IMR-90 (cell line): ENCODE measurements around the gene PLA2G4D. TPM values are rescaled to one million over a fixed set of nuclear protein-coding genes. Genes with fewer than 3 reads are reported as not detected.

Experiments used
- ATAC-seq: fragments of 200-7000 bp; cut with Tn5 transposase; 2 replicates; pipeline ENCODE4 v1.9.1; 2020; ENCODE audit warnings: low read depth, mild to moderate bottlenecking, moderate library complexity
- BruUV-seq: library from RNA; stranded (reverse); fragments of 400-500 nt; replicated peaks from 2 replicates; lab custom pipeline; 2021; lab: Mats Ljungman, UMichigan
- CTCF ChIA-PET: fragments of 300-600 bp; formaldehyde crosslinking; extraction: SDS; loops from one replicate; lab custom pipeline; 2021; ENCODE audit warnings: antibody characterized with exemption; lab: Yijun Ruan, JAX
- POLR2A ChIA-PET: fragments of 300-600 bp; sonication (Branson Sonifier 250); formaldehyde crosslinking; loops from one replicate; lab custom pipeline; 2022; ENCODE audit warnings: antibody characterized with exemption; ENCODE audit not compliant: unreplicated experiment; lab: Charles Lee
- DNase-seq: peaks from one replicate; pipeline ENCODE4 v3.0.0; 2013
- H2AFZ ChIP-seq: replicated peaks from 2 replicates; pipeline ENCODE3; 2013; ENCODE audit warnings: low read length, mild to moderate bottlenecking; ENCODE audit not compliant: poor library complexity
- H2AK5ac ChIP-seq: 2 replicates; pipeline ENCODE4 v1.6.1; 2013; ENCODE audit warnings: low read depth, low read length, inconsistent platforms
- H2AK9ac ChIP-seq: replicated peaks from 2 replicates; pipeline ENCODE3; 2013; ENCODE audit warnings: mild to moderate bottlenecking, low read depth, low read length, moderate library complexity; ENCODE audit not compliant: poor library complexity
- H2BK120ac ChIP-seq: 2 replicates; pipeline ENCODE4 v1.6.1; 2013; ENCODE audit warnings: low read depth, low read length, inconsistent platforms
- H2BK15ac ChIP-seq: 3 replicates; pipeline ENCODE4 v1.6.1; 2013; ENCODE audit warnings: low read depth, low read length, inconsistent platforms
- H2BK20ac ChIP-seq: 2 replicates; pipeline ENCODE4 v1.6.1; 2013; ENCODE audit warnings: low read depth, mild to moderate bottlenecking, inconsistent platforms, low read length, moderate library complexity
- H2BK5ac ChIP-seq: 2 replicates; pipeline ENCODE4 v1.6.1; 2013; ENCODE audit warnings: mild to moderate bottlenecking, low read depth, low read length, inconsistent platforms; ENCODE audit not compliant: poor library complexity, severe bottlenecking
- H3K14ac ChIP-seq: replicated peaks from 2 replicates; pipeline ENCODE4 v1.6.1; 2013; ENCODE audit warnings: low read depth, low read length, inconsistent platforms
- H3K18ac ChIP-seq: 2 replicates; pipeline ENCODE4 v1.6.1; 2013; ENCODE audit warnings: low read depth, low read length, control low read depth
- H3K23ac ChIP-seq: 2 replicates; pipeline ENCODE4 v1.6.1; 2013; ENCODE audit warnings: low read depth, low read length, inconsistent platforms
- H3K27ac ChIP-seq: 2 replicates; pipeline ENCODE4 v1.5.1; 2013; ENCODE audit warnings: mild to moderate bottlenecking, control low read depth, low read length; ENCODE audit not compliant: insufficient read depth
- H3K27me3 ChIP-seq: 2 replicates; pipeline ENCODE4 v1.6.1; 2013; ENCODE audit warnings: low read length; ENCODE audit not compliant: control insufficient read depth, insufficient read depth
- H3K36me3 ChIP-seq: 2 replicates; pipeline ENCODE4 v1.6.1; 2013; ENCODE audit warnings: low read length, mixed read lengths; ENCODE audit not compliant: control insufficient read depth, insufficient read depth
- H3K4ac ChIP-seq: 2 replicates; pipeline ENCODE4 v1.6.1; 2013; ENCODE audit warnings: low read depth, low read length, inconsistent platforms
- H3K4me1 ChIP-seq: 2 replicates; pipeline ENCODE4 v1.6.1; 2013; ENCODE audit warnings: low read length, mixed read lengths; ENCODE audit not compliant: control insufficient read depth, insufficient read depth
- H3K4me2 ChIP-seq: 2 replicates; pipeline ENCODE4 v1.6.1; 2013; ENCODE audit warnings: low read depth, mild to moderate bottlenecking, control low read depth, low read length, moderate library complexity
- H3K4me3 ChIP-seq: 2 replicates; pipeline ENCODE4 v1.5.1; 2013; ENCODE audit warnings: low read depth, mild to moderate bottlenecking, control low read depth, low read length, moderate library complexity; ENCODE audit not compliant: insufficient read depth
- H3K56ac ChIP-seq: 2 replicates; pipeline ENCODE4 v1.6.1; 2013; ENCODE audit warnings: low read length, inconsistent platforms; ENCODE audit not compliant: insufficient read depth; ENCODE audit errors: extremely low read depth
- H3K79me1 ChIP-seq, 2 experiments: 2 replicates each; pipeline ENCODE4 v1.6.1; 2013; ENCODE audit warnings: low read length in 2 of 2, inconsistent platforms in 1 of 2, low read depth in 1 of 2
- H3K9ac ChIP-seq: 2 replicates; pipeline ENCODE4 v1.6.1; 2013; ENCODE audit warnings: low read depth, low read length, control low read depth
- H3K9me1 ChIP-seq: 2 replicates; pipeline ENCODE4 v1.6.1; 2013; ENCODE audit warnings: low read length, inconsistent platforms; ENCODE audit not compliant: insufficient read depth
- H3K9me3 ChIP-seq: 2 replicates; pipeline ENCODE4 v1.6.1; 2013; ENCODE audit warnings: low read length; ENCODE audit not compliant: control insufficient read depth, insufficient read depth
- H4K20me1 ChIP-seq: 2 replicates; pipeline ENCODE4 v1.6.1; 2013; ENCODE audit warnings: low read length, inconsistent platforms; ENCODE audit not compliant: insufficient read depth
- H4K5ac ChIP-seq: 2 replicates; pipeline ENCODE4 v1.6.1; 2013; ENCODE audit warnings: mild to moderate bottlenecking, low read depth, low read length, control low read depth
- H4K8ac ChIP-seq, 2 experiments: 2 replicates each; pipeline ENCODE4 v1.6.1; 2013; ENCODE audit warnings: low read depth in 2 of 2, low read length in 2 of 2, control low read depth in 1 of 2, inconsistent platforms in 1 of 2
- H4K91ac ChIP-seq: 2 replicates; pipeline ENCODE4 v1.6.1; 2013; ENCODE audit warnings: low read depth, low read length, inconsistent platforms; ENCODE audit not compliant: insufficient read depth
- CEBPB ChIP-seq: IDR thresholded peaks from 2 replicates; pipeline ENCODE4 v1.6.1; 2012; ENCODE audit warnings: low read depth, low read length, improper control_type of control experiment
- NFE2L2 ChIP-seq: fragments of 150-350 bp; IDR thresholded peaks from 2 replicates; pipeline ENCODE4 v1.6.1; 2016; ENCODE audit warnings: low read depth, mild to moderate bottlenecking, low read length
- USF2 ChIP-seq: fragments of 150-350 bp; IDR thresholded peaks from 2 replicates; pipeline ENCODE4 v1.6.1; 2017; ENCODE audit warnings: mild to moderate bottlenecking, antibody characterized with exemption, low read length, low read depth
- WGBS, 2 experiments: methylation state at CpG; one replicate each; pipeline versions ENCODE4 v1.1.5 to v1.1.7; 2013; ENCODE audit warnings: missing lambda C conversion rate in 2 of 2; ENCODE audit not compliant: insufficient read length in 1 of 2; ENCODE audit errors: extremely low coverage in 2 of 2; 5-methylcytosine and 5-hydroxymethylcytosine counted together
- dilution Hi-C: fragments of 300-500 bp; cut with HindIII; formaldehyde crosslinking; loops from one replicate; pipeline ENCODE4 v1.14.3; 2018; ENCODE audit warnings: low sequenced_read_pairs; ENCODE audit not compliant: unreplicated experiment
- in situ Hi-C: fragments of 300-500 bp; cut with MboI; formaldehyde crosslinking; loops from 3 replicates; pipeline ENCODE4 v1.14.3; 2019; ENCODE audit warnings: low sequenced_read_pairs, inconsistent platforms, mixed read lengths
- intact Hi-C: fragments of 100-400 bp; cut with micrococcal nuclease; formaldehyde crosslinking; loops from 2 replicates; pipeline ENCODE4 v1.10.0; 2022
- polyA plus RNA-seq, 3 experiments: library from polyadenylated mRNA; depleted of rRNA; stranded (reverse); fragments of >200 nt; gene quantifications; 2 replicates each; pipeline ENCODE4 v1.2.3, GENCODE V29; 2012; ENCODE audit warnings: low replicate concordance in 1 of 3
- total RNA-seq: library from RNA; depleted of rRNA; stranded (reverse); fragments of >200 nt; gene quantifications from 2 replicates; pipeline ENCODE4 v1.2.3, GENCODE V29; 2012

PLA2G4D gene
- total and polyA plus RNA-seq, 2 of the 4 experiments (the other 2 are of a cell fraction) = not detected

- Histone ChIP-seq H4K91ac (no peak overlapping the region), H3K18ac (no peak overlapping the region), H3K9ac (no peak overlapping the region), H3K4ac (no peak overlapping the region), H3K4me1 (0 out of 2 replicates have a peak, but pooled peaks cover 2% of the 10 kb centered on the region), H3K14ac (no peak overlapping the region), H3K79me1 (no peaks in the 10 kb centered on the region), H4K20me1 (no peaks in the 10 kb centered on the region), H3K27me3 (peaks cover 56% of the 10 kb centered on the region), H3K27ac (no peak overlapping the region), H2BK5ac (no peak overlapping the region), H3K23ac (no peak overlapping the region), H3K9me3 (peaks cover 1% of the 10 kb centered on the region; the same call in 1 of the 2 replicates), H2BK15ac (no peak overlapping the region), H2BK20ac (no peak overlapping the region), H2AK5ac (no peak overlapping the region), H3K4me3 (no peak overlapping the region), H4K5ac (no peak overlapping the region), H3K4me2 (no peak overlapping the region), H2BK120ac (no peak overlapping the region), H4K8ac (no peak overlapping the region), H2AK9ac (no peak overlapping the region), H2AFZ (no peak overlapping the region), H3K56ac (no peak overlapping the region), H3K36me3 (no peaks in the 10 kb centered on the region), H3K9me1 (no peaks in the 10 kb centered on the region)
- ATAC-seq (no peak), DNase-seq (no peak)
- no peak for TF ChIP-seq NFE2L2
- TF ChIP-seq USF2 = no peak
- no peak for TF ChIP-seq CEBPB
- no TSS peak for BruUV-seq
- ChIA-PET POLR2A (no interaction called here), CTCF (interaction anchor here (1.7 kb wide), 1 partner anchor 14 kb away, joined by 7 read pairs; no protein-coding TSS in a partner anchor)
- in situ Hi-C loops (no loop called here), intact Hi-C loops (no loop called here), dilution Hi-C loops (no loop called here)
- 64% methylated on average over 3 of the region's 17 CpGs; no CpG with 5 or more reads in 1 of the 2 experiments for WGBS, 2 experiments
These were observed 24.7 kb downstream of the PLA2G4D start for GRCh38 chr15:42069496-42070278.
